ENCODE measurements around the gene NXN.
A peak's percentile ranks its signal among the peaks of the same experiment; 100 is the strongest.
"Not testable (repeated sequence)": the region's sequence is repeated elsewhere in the genome, so short reads cannot be mapped to it uniquely, and the experiment has no call there.

Gene NXN

GRCh38 chr17:887551-888209 is 91.9 kb downstream of the NXN start:
- DNase-seq (ENCODE audit: low read depth), result no peak

DNA sequence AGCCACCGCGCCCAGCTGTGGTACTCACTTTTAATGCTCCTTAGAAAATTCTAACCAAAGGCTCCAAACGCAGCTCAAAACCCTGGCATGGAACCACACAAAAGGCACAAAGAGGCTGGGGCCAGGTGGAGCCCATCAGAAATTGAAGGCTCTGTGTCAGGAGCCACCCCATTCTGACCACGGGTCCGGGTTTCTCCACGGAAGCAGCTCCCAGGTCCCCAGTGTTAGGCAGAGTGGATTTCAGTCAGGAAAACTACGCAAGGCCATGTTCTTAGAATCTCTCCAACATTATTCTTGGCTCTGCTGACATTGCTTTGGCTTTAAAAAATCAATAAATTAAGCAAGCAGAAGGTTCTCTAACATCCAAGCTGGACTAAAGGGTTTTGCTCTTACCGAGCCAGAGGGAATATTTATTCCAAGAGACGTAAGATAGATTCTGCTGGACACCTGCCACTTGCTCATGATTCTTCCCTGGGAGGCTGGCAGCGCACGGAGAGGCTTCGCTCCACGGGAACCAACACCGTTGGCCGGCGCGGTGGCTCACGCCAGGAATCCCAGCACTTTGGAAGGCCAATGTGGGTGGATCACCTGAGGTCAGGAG is 93.5 kb downstream of the NXN start:
- no peak for DNase-seq (ENCODE audit: low read depth)

DNA sequence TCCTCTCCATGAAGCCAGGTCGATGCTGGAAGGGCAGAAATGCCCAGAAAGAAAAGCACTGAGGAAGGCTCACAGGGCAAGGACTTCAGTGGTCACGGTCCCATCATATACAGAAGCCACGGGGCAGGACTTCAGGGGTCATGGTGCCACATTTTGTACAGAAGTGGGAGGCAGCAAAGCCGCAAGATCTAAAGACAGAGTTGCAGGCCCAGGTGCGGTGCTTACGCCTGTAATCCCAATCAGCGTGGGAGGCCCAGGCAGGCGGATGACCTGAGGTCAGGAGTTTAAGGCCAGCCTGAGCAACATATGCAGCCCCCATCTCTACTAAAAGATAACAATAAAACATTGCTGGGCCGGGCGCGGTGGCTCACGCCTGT is 96.0 kb downstream of the NXN start:
- DNase-seq (ENCODE audit: low read depth), result no peak

DNA sequence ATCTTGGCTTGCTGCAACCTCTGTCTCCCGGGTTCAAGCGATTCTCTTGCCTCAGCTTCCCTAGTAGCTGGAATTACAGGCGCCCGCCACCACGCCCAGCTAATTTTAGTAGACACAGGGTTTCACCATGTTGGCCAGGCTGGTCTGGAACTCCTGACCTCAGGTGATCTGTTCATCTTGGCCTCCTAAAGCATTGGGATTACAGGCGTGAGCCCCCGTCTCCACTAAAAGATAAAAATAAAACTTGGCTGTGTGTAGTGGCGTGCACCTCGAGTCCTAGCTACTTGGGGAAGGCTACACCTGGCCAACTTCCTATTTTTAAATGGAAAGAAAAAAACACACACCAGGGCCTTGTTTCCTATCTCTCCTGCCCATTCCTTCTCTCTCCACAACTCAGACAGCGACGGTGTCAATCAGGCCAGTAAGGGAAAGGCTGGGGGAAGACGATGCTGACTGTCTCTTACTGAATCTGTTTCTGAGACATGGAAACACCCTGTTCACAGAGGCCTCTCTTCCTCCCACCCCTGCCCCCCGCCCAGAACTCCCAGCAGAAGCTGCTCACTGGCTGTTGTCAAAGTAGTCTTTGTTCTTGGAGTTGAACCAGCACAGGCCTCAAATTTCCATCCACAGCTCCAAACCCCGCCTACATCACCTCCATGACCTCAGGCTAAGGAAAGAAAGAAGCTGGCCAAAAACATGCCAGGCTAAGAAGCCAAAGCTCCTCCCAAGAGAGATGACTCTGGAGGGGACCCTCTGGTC is 96.6 kb downstream of the NXN start:
- DNase-seq (ENCODE audit: low read depth), result no peak

GRCh38 chr17:881778-882177 is 97.8 kb downstream of the NXN start:
- DNase-seq (ENCODE audit: low read depth), result no peak

DNA sequence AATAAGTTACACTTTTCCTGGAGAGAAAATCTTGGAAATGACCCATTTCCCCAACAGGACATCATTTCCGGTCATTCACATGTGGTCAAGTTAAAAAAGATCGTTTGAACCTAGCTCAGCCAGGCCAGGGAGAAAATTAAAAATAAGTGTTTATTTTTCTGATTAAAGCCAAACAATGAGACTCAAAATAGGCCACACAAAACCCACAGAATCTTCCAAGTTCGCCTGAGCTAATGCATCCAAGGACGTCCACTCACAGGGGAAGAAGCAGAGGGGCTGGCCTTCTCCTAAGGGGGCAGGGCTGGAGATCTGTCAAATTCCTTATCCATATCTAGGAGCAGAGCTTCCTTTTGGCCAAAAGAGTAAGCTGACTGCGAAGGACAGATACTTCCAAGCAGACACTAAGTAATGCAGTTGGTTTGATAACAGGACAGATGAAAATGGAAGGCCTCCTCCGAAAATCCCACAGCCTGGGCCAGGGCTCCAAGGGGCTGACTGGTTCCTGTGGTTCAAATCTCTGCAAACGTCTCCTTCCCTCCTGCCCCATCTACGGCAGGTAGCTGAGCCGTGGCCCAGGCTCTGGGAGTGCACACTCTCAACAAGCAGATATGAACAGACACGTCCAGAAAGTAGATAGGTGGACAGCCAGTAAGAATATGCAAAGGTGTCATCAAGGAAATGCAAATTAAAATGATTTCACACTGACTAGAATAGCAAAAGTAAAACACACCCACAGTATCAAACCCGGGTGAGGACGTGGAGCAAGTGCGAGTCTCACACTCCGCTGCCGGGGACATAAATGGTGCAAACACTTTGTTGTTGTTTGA is 98.9 kb downstream of the NXN start:
- no peak for DNase-seq (ENCODE audit: low read depth)

DNA sequence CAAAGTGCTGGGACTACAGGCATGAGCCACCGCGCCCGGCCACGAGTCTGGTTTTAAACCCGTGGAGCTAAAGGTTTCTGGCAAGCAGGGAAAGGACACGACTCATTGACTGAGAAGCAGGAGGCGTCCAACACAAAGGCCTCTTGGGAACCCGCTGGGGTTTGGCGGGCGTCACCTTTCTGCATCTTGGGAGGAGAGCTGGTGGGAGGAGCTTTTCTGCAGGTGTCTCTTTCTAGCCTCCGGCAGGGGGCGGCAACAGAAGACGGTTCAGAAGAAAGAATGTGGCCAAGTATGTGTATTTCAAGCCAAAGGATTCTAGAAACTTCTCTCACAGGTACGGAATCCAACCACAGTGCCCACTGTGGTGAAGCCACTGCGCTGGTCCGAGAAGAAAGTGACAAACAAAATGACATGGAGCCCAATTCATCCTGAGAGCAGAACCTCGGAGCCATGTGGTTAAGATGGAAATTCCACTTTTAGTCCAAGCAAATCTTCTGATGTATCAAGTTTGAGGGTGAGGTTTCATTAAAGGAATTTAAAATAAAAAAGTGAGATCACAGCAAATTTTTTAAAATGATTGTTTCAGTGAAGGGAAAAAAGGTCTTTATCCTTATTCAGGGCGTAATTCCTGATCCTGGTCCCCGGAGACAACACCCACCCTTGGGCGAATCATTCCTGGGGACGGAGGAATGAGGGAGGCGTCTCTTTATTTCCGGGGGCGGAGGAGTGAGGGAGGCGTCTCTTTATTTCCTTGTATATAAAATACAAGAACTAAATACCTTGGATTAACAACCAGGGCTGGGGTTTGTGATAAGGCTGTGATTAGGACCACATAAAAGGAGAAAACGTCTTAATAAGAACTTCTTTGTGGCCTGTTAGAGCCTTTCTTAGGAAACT is 99.8 kb downstream of the NXN start:
- peak; percentile 10 for DNase-seq (ENCODE audit: low read depth)

DNA sequence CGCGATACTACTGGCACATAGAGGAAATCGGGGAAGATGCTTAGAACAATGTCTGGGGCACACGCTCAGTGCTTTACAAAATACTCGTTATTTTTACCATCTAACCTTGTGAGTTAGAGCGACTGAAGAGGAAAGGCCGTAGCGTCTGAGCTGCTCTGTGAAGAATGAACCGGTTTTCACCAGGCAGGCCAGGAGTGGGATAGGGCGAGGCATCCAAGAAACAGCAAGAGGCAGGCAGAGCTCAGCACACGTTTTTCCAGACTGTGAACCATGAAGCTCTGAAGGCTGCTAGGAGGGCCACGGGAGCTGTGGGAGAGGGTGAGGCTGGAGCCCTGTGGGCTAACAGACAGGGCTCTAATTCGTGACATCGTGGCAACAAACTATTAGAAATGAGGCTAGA is 101.9 kb downstream of the NXN start:
- DNase-seq (ENCODE audit: low read depth), result no peak

- no peak for DNase-seq (ENCODE audit: low read depth)
These were observed 103.3 kb downstream of the NXN start for GRCh38 chr17:876272-876671.

- not testable (repeated sequence) for DNase-seq (ENCODE audit: low read depth)
These were observed 105.0 kb downstream of the NXN start for GRCh38 chr17:874590-874989.

DNA sequence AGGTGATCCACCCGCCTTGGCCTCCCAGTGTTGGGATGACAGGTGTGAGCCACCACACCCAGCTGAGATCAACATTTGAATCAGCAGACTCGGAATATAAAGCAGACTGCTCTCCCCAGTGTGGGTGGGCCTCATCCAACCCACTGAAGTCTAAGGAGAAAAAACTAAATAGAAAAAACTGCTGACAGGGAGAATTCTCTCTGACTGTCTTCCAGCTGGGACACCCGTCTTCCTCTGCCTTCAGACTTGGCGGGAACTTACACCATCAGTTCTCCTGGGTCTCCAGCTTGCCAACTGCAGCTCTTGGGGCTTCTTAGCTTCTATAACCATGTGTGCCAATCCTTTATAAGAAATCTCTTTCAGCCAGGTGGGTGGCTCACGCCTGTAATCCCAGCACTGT is 106.7 kb downstream of the NXN start:
- DNase-seq (ENCODE audit: low read depth), result no peak

DNA sequence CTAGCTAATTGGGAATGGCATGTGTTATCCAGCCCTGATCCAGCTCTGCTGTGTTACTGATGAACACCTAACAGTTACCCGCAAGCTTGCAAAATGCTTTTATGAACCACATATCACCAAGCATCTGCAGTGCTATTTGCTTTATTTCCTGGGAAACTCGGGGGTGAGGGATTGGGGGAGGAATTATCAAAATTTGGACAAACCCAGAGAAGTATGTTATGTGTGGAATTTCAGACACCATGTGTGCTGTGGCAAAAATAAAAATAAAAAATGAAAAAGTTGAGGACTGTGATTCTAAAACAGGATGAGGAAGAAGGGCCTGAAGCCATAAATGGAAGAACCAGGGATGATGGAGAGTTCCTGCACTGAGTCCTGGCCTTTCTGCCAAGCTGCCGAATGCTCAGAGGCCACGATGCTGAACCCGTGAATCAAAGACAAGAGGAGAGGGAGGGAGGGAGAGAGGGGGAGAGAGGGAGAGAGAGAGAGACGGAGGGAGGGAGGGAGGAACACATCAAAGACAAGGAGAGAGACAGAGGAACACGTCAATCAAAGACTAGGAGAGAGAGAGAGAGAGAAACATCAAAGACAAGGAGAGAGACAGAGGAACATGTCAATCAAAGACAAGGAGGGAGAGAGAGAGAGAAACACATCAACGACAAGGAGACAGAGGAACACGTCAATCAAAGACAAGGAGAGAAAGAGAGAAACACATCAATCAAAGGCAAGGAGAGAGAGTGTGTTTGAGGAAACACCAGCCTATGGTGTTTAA is 107.6 kb downstream of the NXN start:
- no peak for DNase-seq (ENCODE audit: low read depth)

- no peak for DNase-seq (ENCODE audit: low read depth)
These were observed 109.7 kb downstream of the NXN start for GRCh38 chr17:869567-870525.

GRCh38 chr17:869086-869485 is 110.5 kb downstream of the NXN start:
- DNase-seq (ENCODE audit: low read depth), result no peak

- DNase-seq (ENCODE audit: low read depth), result no peak
These were observed 111.6 kb downstream of the NXN start for GRCh38 chr17:867896-868489.

GRCh38 chr17:867238-867637 is 112.3 kb downstream of the NXN start:
- DNase-seq (ENCODE audit: low read depth), result not testable (repeated sequence)

DNA sequence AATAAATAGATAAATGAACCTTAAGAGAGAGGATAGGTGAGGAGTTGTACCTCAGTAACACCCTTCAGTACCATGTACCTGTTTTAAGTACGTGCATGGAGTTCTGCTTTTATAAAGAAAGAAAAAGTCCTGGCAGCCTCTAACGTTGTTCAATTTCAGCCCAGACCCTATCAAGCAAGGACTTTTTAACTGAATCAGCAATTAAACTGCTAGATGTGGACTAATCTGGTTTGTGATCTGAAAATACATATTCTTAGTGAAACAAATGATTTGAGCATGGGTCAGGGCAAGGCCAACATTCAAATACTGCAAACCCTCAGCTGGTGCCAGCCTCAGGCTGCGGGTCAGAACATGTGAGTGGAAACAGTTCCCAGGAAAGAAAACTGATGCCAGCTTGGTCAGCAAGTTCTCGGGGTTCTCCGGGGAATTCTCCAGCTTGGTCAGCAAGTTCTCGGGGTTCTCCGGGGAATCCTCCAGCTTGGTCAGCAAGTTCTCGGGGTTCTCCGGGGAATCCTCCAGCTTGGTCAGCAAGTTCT is 112.9 kb downstream of the NXN start:
- DNase-seq (ENCODE audit: low read depth), result no peak

DNA sequence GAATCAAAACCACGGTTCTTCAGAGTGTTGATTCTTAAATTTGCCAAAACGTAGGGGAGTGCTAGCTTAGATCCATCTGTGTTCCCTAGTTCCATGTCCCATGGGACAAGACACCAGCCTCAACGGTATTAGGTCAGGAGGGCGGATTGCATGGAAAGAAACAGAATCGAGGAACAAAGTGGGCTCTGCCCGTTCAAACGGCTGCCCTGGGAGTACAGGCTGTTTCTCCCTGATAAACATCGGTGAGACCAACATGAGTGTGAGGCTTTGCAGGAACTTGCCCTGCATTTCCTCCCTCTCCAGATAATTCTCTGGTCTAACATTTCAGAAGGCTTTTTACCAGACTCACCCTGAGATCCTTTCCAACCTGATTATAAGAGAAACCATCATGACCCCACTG is 115.3 kb downstream of the NXN start:
- DNase-seq (ENCODE audit: low read depth), result no peak

- no peak for DNase-seq (ENCODE audit: low read depth)
These were observed 115.7 kb downstream of the NXN start for GRCh38 chr17:863880-864279.
